Activated gamma-delta T cell (primary cell): Measurements from ENCODE around the gene GNAI1.

Experiments
- DNase-seq: peaks from one replicate; lab custom pipeline; 2025; lab: John Stamatoyannopoulos, UW
- total RNA-seq, 2 donors: gene quantifications; one replicate each; lab custom pipeline; 2026; lab: John Stamatoyannopoulos, UW

GNAI1 gene
- 1.9 to 2.6 reads per million in 2 donors for total RNA-seq

DNA sequence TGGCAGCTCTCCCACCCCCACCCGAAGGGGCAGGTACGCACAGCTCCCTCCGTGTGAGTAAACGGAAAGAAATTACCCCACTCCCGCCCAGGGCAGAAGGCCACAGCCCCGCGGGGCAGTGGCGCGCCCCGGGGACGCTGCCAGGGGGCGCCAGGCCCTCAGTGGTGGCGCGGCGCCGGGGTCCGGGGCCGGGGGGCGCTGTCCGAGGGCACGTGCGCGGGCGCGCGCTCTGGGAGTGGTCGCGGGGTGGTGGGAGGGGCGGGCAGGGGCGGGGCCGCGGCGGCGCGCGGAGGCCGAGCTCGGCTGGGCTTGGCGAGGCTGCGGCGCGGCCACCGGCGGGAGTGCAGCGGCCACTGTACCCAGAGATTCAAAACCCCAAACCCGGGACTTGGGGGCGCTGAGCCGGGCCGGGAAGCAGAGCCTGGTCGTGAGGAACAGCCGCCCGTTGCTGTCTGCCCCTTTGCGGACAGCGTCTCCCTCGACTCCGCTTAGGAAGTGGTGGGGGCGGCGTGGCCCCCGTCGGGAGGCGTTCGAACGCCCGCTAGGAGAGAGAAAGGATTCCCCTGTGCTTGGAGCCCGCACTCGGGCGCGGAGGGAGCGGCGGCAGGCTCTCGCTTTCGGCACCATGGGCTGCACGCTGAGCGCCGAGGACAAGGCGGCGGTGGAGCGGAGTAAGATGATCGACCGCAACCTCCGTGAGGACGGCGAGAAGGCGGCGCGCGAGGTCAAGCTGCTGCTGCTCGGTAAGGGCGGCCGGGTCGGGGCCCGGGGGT is at the start of gene GNAI1:
Gene GNAI1 (plus strand): TSS at position 296 of the 773 bp plus-strand sequence. CDS start 330 bp downstream, at position 626.
- DNase-seq, result no peak

DNA sequence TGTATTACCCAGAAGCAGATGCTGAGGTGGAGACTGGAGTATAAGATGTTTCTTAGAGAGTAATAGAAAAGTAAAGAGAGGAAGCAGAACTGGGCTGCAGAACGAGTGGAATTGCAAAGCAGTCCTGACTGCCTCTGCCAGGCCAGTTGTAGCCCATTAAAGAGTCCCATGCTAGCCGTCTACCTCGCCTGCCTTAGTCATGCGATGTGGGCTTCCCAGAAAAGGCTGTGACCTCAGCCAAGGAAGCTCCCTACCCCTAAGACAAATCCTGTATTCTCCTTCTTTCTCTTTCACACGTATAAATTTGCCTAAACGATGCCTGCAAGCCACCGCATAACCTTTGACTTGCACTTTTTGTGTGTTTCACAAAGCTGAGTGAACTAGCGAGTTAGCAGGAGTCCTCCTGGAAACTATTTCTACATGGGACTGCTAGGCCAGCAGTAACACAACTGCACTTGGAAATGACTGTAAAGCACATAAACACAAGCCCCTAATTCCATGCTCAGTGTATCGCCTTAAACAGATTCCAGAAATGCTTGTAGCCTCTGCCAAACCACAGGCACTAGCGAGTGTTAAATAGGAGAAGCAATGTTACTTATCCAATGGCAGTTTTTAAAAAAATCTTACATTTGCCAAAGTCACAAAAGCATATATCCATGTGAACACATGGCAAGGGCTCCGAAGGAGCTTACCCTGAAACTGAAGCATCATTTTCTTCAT is 47.4 kb upstream of the GNAI1 start:
- no peak for DNase-seq

DNA sequence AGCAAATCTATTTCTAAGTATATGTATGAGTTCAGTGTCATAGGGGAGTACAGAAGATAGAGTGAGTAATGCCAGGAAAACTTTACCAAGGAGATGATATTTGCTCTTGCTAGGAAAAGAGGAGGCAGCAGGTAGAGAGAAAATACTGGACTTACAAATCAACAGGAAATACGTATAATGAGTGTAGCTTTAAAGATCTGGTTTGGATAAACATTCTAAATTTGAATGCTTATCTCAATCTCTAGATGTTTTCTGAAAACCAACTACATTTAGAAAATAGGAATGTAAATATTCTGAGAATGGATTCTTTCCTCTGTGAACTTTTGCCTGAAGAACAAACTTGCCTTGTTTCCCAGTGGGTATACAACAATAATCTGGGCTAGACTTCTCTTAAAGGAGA is 46.9 kb upstream of the GNAI1 start:
- no peak for DNase-seq

DNA sequence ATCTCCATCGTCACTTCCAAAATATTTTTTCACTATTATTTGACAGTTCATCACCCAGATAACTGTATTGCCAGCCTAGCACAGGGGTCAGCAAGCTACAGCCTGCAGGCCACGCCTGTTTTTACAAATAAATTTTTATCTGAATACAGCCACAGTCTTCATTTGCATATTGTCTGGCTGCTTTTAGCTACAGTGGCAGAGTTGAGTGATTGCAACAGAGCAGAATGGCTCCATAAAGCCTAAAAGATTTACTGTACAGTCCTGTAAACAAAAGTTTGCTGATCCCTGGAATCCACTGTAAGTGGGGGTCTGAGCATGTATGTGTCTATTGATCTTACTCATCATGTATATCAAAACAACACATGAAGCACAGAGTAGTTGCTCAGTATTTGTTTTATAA is 45.9 kb upstream of the GNAI1 start:
- DNase-seq, result no peak

DNA sequence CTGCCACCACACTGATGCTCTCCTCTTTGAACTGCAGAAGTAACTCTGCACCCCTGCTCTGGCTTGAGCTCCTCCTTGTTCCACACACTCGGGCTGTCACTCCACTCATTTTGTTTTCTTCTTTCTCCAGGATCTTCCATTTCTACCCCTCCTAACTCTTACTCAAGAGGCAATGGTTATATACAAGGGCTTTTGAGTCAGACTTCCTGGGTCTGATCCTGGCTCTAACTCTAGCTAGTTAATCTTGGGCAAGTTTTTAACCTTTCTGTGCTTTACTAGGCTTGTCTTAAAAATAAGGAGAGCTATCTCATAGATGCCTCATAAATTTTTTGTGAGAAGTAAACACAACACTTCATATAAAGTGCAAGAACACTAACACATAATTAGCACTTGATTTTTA is 45.3 kb upstream of the GNAI1 start:
- DNase-seq, result no peak

DNA sequence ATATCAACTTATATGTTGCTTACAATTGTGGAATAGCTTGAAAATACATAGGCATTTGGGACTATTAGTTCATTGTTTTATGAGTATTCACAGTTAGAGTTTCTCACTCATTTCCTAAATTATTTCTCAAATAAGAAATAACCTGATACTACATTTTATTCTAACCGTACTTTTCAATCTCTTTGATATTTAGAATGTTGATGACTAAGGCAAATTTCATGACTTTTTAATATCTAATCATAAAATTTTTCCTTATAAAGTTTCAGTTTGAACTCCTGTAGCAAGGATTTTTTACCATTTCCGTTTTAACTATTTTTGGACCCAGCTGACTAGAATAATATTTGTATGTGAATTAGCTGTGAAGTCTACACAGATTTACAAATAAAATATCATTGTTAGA is 41.3 kb upstream of the GNAI1 start:
- no peak for DNase-seq

DNA sequence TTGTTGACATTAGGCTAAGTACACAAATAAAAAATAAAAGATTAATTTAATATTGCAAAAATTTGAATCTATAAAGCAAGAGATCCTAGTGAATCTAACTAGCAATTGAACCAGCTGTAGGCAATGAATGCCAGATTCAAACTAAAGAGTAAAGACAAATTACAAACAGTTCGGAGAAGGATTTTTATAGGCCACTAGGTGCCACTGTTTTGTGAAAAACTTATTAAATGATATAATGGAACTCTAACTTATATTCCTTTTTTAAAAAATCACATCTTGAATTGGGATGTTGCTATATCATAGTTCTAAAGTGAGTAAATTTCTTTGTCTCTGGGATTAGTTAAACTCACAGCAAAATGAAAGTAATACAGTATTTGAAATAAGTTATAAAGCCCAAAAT is 39.1 kb upstream of the GNAI1 start:
- no peak for DNase-seq

DNA sequence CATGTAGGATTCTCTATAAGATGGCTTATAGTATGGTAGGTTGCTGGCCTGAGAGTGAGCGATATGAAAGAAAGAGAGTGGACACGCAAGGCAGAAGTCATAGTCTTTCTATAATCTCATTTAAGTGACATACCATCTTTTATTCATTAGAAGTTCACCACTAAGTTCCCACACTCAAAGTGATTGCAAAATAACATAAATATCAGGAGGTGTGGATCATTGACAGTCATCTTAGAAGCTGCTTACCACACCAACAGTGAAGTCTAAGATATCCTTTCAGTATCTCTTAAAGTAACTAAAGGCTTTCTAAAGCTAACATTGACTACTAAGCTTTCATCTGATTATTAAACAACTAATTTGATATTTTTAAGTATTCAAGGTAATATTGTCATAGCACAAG is 36.9 kb upstream of the GNAI1 start:
- DNase-seq, result no peak

DNA sequence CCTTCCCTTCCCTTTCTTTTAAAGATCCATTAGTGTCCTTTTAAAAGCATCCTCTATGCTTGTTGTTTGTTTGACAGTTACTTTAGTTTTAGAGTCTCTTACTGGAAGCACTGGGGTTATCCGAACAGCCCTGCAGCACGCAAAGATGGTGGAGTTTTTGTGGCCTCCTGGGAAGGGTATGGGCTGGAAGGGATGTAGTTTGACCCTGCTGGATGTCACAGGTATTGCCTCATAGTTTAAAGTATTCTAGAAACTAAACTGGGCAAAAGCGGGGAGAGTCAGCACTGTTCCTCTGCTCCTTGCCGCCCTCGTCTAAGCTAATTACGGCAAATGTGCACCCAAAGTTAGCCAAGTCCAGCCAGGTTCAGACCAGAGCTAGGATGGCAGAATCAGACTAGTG is 35.8 kb upstream of the GNAI1 start:
- DNase-seq, result no peak

DNA sequence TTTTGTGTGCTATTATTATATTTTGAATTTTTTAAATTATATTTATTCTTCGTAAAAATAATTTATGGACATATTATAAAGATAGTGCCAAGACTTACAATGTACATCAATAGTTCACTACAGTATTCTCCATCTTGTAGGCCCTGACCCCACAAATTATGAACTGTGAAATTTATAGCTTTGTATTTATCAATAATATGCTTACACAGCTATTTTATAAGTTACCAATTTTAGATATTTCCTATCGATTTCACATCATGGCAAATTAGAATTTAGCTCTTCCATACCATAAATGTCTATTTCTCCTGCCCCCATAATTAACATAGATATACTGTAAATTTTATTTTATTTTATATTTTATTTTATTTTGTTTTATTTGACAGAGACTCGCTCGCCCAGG is 34.4 kb upstream of the GNAI1 start:
- no peak for DNase-seq

DNA sequence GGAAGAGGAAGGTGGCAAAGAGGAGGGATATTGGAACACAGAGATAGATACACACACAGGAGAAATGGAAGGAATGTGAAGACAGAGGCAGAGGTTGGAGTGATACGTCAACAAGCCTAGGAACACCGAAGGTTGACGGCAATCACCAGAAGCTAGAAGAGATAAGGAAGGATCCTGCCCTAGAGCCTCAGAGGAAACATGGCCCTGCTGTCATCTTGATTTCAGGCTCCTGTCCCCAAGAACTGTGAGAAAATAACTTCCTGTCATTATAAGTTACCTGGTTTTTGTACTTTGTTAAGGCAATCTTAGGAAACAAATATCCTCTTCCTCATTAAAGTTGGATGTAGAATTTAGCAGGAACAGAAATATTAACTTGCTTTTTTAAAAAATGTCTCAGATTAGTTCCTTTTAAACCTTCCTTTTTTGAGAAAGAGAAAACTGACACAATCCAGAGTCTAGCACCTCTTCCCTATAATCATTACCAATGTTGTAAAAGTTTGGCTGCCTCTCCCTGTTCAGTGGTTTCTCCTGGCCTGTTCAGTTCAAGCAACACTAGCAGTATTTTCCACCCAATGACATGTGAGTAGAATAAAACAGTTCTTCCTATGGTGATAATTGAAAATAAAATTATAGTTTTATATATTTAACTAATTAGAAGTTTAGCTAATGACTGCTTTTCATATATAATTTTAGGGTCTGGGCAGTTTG is 28.8 kb upstream of the GNAI1 start:
- no peak for DNase-seq

DNA sequence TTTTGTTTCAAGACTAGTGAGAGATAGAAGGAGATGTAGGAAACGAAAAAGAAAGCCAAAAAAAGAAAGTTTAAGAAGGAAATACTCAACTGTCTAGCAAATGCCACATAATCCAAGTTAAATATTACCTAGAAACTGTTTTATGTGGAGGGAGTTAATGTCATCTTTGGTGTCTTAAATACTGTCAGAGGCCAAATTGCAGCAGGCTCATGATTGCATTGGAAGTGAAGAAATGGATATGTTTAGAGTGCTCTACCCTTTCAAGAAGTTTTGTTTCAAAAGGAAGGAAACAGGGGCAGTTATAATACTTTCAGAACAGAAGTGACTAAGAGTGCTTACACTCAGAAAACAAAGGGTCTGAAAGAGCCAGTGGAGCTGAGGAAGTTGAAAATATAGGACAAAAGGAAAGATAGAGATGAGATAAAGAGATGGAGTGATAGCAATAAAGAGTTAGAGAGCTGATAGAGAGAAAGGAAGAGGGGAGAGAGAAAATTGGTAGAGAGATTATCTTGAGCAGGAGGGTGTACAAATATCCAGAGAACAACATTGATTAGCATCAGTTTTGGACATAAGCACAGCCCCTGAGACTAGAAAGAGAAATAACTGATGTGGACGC is 28.0 kb upstream of the GNAI1 start:
- no peak for DNase-seq

DNA sequence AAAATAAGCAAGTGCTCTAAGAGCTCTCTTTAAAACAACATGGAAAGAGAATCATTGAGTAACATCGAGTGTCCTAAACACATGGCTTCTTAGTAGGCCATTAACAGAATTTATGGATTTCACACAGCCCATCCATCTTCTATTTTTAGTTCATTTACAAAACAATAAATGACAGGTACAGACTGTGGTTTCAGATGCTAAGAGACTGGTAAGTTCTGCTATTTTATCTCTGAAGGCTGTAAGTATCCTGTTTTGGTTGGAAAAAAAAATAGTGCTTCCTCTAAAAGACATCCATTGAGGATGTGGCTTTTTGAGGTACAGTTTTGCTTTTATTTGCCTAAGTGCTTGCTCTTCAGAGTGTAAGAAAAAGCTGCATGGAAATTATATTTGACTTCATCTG is 27.4 kb upstream of the GNAI1 start:
- no peak for DNase-seq

DNA sequence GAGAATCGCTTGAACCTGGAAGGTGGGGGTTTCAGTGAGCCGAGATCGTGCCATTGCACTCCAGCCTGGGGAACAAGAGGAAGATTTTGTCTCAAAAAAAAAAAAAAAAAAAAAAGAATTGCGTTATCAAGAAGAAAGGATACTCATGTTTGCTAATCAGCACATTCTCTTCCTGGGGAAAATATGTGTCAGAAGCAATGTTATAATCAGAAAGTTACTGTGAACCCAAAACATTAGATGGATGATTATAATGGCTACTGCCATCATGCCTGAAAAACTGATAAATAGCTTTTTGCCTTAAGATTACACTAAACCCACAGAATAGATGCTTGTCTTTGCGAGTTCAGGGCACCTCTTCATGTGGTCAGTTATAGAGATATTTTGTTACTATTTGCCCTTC is 24.3 kb upstream of the GNAI1 start:
- no peak for DNase-seq

DNA sequence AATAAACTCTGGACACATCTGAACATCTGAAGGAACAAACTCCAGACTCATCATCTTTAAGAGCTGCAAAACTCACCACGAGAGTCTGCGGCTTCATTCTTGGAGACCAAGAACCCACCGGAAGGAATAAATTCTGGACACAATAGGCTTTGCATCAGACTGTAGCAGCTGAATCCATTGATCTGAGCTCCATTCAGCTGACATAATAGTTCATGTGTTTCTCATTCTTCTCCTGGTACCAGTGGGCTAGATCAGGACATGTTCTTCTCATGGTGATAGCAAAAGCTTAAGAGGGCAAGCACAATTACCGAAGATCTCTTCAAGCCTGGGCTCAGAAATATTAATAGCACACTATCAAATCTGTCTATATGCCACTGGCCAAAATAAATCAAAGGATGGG is 20.5 kb upstream of the GNAI1 start:
- DNase-seq, result no peak

DNA sequence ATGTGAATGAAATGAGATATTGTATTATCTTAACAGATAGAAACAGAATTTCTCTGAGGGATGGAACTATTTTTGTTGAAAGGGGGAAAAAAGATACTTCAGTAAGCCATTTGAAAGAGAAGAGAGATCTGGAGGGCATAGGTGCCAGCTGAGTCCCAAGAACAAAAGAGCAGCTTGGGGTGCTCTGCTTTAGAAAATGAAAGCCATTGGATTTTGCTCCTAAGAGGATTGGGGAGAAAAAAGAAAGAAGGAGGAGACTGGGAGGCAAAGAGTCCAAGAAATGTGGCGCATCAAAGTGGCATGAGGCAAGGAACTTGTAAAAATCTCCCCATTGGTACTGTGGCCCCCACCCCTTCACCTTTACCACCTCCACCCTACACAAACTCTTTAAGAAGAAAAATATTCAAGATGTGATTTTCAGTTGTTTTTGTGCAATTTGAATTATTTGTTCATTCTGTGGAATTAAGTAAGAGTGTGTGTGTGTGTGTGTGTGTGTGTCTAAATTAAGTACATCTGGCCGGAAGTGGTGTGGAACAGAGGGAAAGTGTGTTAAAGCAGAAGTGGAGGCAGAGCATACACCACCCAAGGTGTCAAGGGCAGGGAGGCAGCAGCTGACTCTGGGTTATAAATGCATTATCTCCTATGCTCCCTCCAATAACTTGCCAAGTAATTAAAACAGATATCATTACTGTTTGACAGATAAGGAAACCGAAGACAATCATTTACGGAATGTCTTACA is 9.9 kb upstream of the GNAI1 start:
- DNase-seq, result no peak

DNA sequence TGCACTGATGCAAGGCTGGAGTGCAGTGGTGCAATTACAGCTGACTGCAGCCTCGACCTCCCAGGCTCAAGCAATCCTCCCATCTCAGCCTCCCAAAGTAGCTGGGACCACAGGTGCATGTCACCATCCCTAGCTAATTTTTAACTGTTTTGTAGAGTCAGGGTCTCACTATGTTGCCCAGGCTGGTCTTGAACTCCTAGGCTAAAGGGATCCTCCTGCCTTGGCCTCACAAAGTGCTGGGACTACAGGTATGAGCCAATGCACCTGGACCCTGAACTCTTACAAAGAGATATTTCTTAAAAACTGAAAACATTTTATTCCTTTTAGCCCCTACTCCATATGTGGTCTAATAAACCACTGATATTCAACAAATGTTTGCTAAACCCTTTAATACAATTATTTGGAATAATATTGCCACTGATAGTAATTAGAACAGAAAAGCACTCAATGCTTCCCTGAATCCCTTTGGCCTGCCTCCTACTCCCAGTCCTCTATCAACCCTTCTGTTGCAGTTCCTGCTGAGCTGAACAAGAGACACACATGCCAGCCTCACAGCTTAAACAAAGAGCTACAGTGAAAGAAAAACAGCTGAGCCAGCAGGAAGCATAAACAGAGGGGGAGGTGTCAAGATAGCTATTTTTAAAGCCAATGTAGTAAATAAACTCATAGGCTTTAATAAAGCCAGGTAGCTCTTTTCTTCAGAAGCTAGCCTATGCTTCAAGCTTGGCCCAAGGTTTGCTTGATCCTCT is 7.0 kb upstream of the GNAI1 start:
- DNase-seq, result no peak

DNA sequence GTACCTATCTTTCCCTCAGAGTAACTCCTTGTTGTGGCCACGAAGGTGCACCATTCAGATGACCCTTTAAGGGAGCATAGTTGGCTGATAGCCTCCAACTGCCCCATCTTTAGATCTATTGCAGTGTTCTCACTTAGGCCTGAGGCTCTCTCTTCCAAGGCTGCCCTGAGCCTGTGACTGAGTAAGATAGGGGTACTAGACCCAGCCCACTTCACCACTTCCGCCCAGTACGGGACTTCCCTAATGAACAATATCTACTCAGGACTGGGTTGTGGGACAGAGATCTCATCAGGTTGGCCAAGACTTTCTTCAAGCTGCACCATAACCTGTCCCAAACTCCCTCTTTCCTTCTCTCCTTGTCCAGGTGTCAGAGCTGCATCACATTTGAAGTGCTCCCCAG is 5.7 kb upstream of the GNAI1 start:
- DNase-seq, result no peak

DNA sequence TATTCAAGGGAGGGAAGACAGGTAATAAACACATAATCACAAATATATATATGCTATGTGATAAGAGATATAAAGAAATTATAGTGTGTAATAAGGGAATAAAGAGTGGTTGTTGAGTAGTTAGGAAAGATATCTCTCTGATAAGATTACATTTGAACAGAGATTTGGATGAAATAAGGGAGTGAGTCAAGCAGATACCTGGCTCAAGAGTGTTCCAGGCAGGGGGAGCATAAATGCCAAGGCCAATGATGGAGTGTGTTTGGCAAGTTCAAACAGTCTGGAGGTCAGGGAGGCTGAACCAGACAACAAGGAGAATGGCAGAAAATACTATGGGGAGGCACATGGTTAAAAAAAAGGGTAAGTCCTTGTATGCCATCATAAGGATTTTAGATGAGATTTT is 4.8 kb upstream of the GNAI1 start:
- no peak for DNase-seq

DNA sequence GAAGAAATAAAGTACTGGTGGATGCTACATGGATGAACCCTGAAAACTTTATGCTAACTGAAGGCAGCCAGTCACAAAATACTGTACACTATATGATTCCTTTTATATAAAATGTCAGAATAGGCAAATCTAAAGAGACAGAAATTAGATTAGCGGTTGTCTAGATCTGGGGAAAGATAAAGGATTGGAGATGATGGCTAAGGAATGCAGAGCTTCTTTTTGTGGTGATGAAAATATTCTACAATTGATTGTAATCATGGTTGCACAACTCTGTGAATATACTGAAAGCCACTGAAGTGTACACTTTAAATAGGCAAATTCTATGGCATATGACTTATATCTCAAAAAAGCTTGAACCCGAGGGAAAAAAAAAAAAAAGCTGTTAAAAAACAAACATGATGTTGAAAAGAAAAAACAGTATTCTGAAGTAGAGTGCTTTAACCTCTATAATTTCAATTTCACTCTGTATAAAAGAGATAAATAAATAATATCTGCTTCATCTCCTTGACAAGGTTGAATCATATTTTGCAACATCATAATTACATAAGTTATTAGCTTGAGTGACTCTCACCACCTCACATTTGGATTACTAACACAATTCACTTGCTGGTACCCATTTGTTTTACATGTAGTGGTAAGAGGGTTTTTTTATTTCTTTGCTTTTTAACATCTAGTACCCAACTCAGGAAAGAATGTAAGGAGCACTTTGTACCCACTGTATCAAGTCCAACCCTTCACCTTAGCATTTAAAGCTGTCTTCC is 2.8 kb upstream of the GNAI1 start:
- no peak for DNase-seq
